HEK293 (cell line): ENCODE data around the gene SRSF4.

Experiments
- FEZF1 ChIP-seq: fragments of 450-650 bp; formaldehyde crosslinking; IDR thresholded peaks from 2 replicates; pipeline ENCODE4 v1.5.1; 2016; ENCODE audit warnings: missing biosample characterization, missing genetic modification characterization
- IKZF3 ChIP-seq: fragments of 450-650 bp; IDR thresholded peaks from 2 replicates; pipeline ENCODE4 v1.5.0; 2018; ENCODE audit warnings: missing biosample characterization, mild to moderate bottlenecking, missing genetic modification characterization, moderate library complexity
- PRDM10 ChIP-seq: fragments of 450-650 bp; formaldehyde crosslinking; IDR thresholded peaks from 2 replicates; pipeline ENCODE4 v1.5.1; 2016; ENCODE audit warnings: missing biosample characterization, missing genetic modification characterization
- TRIM28 ChIP-seq: IDR thresholded peaks from 2 replicates; pipeline ENCODE4 v1.6.1; 2011; ENCODE audit warnings: low read length, control low read depth, borderline replicate concordance
- ZBTB8A ChIP-seq: fragments of 450-650 bp; formaldehyde crosslinking; IDR thresholded peaks from 2 replicates; pipeline ENCODE4 v1.5.1; 2016; ENCODE audit warnings: missing biosample characterization, missing genetic modification characterization
- ZEB2 ChIP-seq: fragments of 450-650 bp; formaldehyde crosslinking; IDR thresholded peaks from 2 replicates; pipeline ENCODE4 v1.5.1; 2016; ENCODE audit warnings: missing biosample characterization, missing genetic modification characterization
- ZNF239 ChIP-seq: fragments of 450-650 bp; formaldehyde crosslinking; IDR thresholded peaks from 2 replicates; pipeline ENCODE4 v1.5.1; 2016; ENCODE audit warnings: missing biosample characterization, missing genetic modification characterization
- ZNF335 ChIP-seq: fragments of 450-650 bp; formaldehyde crosslinking; conservative IDR thresholded peaks from 2 replicates; pipeline ENCODE4 v1.5.1; 2016; ENCODE audit warnings: missing biosample characterization, missing genetic modification characterization
- ZNF394 ChIP-seq: fragments of 450-650 bp; formaldehyde crosslinking; IDR thresholded peaks from 2 replicates; pipeline ENCODE4 v1.5.1; 2016; ENCODE audit warnings: missing biosample characterization, missing genetic modification characterization, mild to moderate bottlenecking, moderate library complexity, borderline replicate concordance
- ZNF626 ChIP-seq: fragments of 450-650 bp; sonication (Bioruptor Pico); formaldehyde crosslinking; IDR thresholded peaks from 2 replicates; pipeline ENCODE4 v1.5.1; 2018; ENCODE audit warnings: missing biosample characterization, missing genetic modification characterization, inconsistent platforms
- ZNF843 ChIP-seq: fragments of 450-650 bp; formaldehyde crosslinking; IDR thresholded peaks from 2 replicates; pipeline ENCODE4 v1.5.1; 2016; ENCODE audit warnings: missing biosample characterization, missing genetic modification characterization
- ZXDB ChIP-seq: fragments of 450-650 bp; formaldehyde crosslinking; IDR thresholded peaks from 2 replicates; pipeline ENCODE4 v1.5.1; 2016; ENCODE audit warnings: missing biosample characterization, missing genetic modification characterization
- TF ChIP-seq, protein P1 (sequence below): fragments of 450-650 bp; formaldehyde crosslinking; conservative IDR thresholded peaks from 2 replicates; pipeline ENCODE4 v1.5.1; 2016; ENCODE audit warnings: low read depth, missing biosample characterization, missing genetic modification characterization
- TF ChIP-seq, protein P2 (sequence below): fragments of 450-650 bp; formaldehyde crosslinking; IDR thresholded peaks from 2 replicates; pipeline ENCODE4 v1.5.1; 2016; ENCODE audit warnings: missing biosample characterization, missing genetic modification characterization
- TF ChIP-seq, protein P3 (sequence below): fragments of 450-650 bp; formaldehyde crosslinking; IDR thresholded peaks from 2 replicates; pipeline ENCODE4 v1.5.1; 2017; ENCODE audit warnings: missing biosample characterization, mild to moderate bottlenecking, missing genetic modification characterization, moderate library complexity
- TF ChIP-seq, protein P4 (sequence below): fragments of 450-650 bp; formaldehyde crosslinking; IDR thresholded peaks from 2 replicates; pipeline ENCODE4 v1.5.1; 2016; ENCODE audit warnings: missing biosample characterization, missing genetic modification characterization, low read depth

Gene SRSF4

DNA sequence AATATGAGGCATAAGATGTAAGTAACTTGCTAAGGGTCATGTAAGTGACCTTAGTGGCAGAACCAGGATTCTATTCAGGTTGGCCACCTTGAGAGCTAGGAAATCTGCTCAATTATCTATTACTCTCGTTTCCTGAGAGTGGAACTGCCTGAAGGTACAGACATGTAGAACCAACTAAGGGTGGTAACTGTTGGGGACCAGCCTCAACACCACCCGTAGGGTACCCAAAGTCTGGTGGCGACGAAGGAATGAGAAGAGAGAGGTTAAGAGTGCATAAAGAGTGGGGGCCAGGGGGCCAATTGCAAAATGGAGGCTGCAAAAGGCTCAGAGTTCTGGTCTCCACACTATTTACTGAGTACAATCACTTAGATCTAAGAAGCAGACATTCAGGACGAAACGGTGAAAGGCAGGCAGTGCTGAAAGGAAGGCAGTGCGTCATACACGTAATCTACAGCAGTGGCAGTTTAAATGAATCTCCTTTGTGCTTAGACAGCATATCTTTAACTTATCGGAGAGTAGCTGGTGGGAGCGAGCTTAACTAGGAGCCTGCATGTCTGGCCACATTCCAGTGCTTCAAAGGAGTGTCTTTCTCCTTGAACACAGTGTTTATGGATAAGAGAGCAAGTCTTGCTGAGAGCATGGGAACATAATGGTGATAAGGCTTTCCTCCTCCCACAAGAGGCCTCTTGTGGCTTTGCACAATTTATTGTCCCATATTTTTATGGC, 25.0 kb downstream of the SRSF4 start (continued):
- TF ChIP-seq, protein P1, sequence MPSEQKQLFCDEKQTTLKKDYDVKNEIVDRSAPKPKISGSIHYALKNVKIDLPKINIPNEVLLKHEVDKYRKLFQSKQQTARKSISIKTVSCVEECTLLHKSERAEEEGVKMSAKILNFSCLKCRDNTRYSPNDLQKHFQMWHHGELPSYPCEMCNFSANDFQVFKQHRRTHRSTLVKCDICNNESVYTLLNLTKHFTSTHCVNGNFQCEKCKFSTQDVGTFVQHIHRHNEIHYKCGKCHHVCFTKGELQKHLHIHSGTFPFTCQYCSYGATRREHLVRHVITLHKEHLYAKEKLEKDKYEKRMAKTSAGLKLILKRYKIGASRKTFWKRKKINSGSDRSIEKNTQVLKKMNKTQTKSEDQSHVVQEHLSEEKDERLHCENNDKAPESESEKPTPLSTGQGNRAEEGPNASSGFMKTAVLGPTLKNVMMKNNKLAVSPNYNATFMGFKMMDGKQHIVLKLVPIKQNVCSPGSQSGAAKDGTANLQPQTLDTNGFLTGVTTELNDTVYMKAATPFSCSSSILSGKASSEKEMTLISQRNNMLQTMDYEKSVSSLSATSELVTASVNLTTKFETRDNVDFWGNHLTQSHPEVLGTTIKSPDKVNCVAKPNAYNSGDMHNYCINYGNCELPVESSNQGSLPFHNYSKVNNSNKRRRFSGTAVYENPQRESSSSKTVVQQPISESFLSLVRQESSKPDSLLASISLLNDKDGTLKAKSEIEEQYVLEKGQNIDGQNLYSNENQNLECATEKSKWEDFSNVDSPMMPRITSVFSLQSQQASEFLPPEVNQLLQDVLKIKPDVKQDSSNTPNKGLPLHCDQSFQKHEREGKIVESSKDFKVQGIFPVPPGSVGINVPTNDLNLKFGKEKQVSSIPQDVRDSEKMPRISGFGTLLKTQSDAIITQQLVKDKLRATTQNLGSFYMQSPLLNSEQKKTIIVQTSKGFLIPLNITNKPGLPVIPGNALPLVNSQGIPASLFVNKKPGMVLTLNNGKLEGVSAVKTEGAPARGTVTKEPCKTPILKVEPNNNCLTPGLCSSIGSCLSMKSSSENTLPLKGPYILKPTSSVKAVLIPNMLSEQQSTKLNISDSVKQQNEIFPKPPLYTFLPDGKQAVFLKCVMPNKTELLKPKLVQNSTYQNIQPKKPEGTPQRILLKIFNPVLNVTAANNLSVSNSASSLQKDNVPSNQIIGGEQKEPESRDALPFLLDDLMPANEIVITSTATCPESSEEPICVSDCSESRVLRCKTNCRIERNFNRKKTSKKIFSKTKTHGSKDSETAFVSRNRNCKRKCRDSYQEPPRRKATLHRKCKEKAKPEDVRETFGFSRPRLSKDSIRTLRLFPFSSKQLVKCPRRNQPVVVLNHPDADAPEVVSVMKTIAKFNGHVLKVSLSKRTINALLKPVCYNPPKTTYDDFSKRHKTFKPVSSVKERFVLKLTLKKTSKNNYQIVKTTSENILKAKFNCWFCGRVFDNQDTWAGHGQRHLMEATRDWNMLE (tag by site-specific recombination), result no peak
- TF ChIP-seq, protein P2, sequence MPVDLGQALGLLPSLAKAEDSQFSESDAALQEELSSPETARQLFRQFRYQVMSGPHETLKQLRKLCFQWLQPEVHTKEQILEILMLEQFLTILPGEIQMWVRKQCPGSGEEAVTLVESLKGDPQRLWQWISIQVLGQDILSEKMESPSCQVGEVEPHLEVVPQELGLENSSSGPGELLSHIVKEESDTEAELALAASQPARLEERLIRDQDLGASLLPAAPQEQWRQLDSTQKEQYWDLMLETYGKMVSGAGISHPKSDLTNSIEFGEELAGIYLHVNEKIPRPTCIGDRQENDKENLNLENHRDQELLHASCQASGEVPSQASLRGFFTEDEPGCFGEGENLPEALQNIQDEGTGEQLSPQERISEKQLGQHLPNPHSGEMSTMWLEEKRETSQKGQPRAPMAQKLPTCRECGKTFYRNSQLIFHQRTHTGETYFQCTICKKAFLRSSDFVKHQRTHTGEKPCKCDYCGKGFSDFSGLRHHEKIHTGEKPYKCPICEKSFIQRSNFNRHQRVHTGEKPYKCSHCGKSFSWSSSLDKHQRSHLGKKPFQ (tag by site-specific recombination), result peak; percentile 88
- TF ChIP-seq FEZF1 (tag by site-specific recombination), result peak; percentile 86
- peak; percentile 72 for TF ChIP-seq ZXDB (tag by site-specific recombination)
- TF ChIP-seq TRIM28, result peak; percentile 99
- 0 out of 2 replicates have a peak, but pooled peaks have one; percentile 21 for TF ChIP-seq ZNF335 (tag by site-specific recombination)
- no peak for TF ChIP-seq PRDM10
- peak; percentile 92 for TF ChIP-seq ZNF394 (tag by site-specific recombination)
- TF ChIP-seq IKZF3 (tag by site-specific recombination), result no peak
- TF ChIP-seq, protein P3, sequence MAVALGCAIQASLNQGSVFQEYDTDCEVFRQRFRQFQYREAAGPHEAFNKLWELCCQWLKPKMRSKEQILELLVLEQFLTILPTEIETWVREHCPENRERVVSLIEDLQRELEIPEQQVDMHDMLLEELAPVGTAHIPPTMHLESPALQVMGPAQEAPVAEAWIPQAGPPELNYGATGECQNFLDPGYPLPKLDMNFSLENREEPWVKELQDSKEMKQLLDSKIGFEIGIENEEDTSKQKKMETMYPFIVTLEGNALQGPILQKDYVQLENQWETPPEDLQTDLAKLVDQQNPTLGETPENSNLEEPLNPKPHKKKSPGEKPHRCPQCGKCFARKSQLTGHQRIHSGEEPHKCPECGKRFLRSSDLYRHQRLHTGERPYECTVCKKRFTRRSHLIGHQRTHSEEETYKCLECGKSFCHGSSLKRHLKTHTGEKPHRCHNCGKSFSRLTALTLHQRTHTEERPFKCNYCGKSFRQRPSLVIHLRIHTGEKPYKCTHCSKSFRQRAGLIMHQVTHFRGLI (tag by site-specific recombination), result peak; percentile 100
- 0 out of 2 replicates have a peak, but pooled peaks have one; percentile 24 for TF ChIP-seq ZEB2 (tag by site-specific recombination)
- no peak for TF ChIP-seq ZNF239
- TF ChIP-seq ZNF843 (tag by site-specific recombination), result peak; percentile 82
- TF ChIP-seq ZNF626 (tag by site-specific recombination), result no peak
- TF ChIP-seq, protein P4, sequence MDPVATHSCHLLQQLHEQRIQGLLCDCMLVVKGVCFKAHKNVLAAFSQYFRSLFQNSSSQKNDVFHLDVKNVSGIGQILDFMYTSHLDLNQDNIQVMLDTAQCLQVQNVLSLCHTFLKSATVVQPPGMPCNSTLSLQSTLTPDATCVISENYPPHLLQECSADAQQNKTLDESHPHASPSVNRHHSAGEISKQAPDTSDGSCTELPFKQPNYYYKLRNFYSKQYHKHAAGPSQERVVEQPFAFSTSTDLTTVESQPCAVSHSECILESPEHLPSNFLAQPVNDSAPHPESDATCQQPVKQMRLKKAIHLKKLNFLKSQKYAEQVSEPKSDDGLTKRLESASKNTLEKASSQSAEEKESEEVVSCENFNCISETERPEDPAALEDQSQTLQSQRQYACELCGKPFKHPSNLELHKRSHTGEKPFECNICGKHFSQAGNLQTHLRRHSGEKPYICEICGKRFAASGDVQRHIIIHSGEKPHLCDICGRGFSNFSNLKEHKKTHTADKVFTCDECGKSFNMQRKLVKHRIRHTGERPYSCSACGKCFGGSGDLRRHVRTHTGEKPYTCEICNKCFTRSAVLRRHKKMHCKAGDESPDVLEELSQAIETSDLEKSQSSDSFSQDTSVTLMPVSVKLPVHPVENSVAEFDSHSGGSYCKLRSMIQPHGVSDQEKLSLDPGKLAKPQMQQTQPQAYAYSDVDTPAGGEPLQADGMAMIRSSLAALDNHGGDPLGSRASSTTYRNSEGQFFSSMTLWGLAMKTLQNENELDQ, result no peak
- TF ChIP-seq ZBTB8A (tag by site-specific recombination), result peak; percentile 39
- TF ChIP-seq, all 188 proteins: peak for 25
